Activated naive CD8-positive, alpha-beta T cell treated with anti-CD3 and anti-CD28 coated beads, Interleukin-2, amount 10 ng/mL, durations not matched to agents 7 days and 5 days (primary cell): ENCODE results near the gene LOC128125822.
A peak's percentile ranks its signal among the peaks of the same experiment; 100 is the strongest.
"Not testable (repeated sequence)": the region's sequence is repeated elsewhere in the genome, so short reads cannot be mapped to it uniquely, and the experiment has no call there.

Source experiments
- ATAC-seq: fragments of 150-1000 bp; cut with Tn5 transposase; one replicate; pipeline ENCODE4 v1.10.0; 2021; ENCODE audit warnings: low read depth, moderate library complexity
- POLR2A ChIA-PET: fragments of 350-600 bp; sonication (Branson Sonifier 250); formaldehyde crosslinking; loops from one replicate; lab custom pipeline; 2021; ENCODE audit warnings: antibody characterized with exemption; lab: Charles Lee
- DNase-seq: peaks from one replicate; pipeline ENCODE4 v3.0.0; 2021
- H3K27ac Mint-ChIP-seq: one replicate; pipeline ENCODE4 v1.8.0; 2022; ENCODE audit warnings: mild to moderate bottlenecking, mixed read lengths
- H3K27me3 Mint-ChIP-seq: one replicate; pipeline ENCODE4 v1.8.0; 2022; ENCODE audit warnings: mild to moderate bottlenecking, moderate library complexity, mixed read lengths
- H3K36me3 Mint-ChIP-seq: one replicate; pipeline ENCODE4 v1.8.0; 2021; ENCODE audit warnings: mild to moderate bottlenecking, mixed read lengths
- H3K4me1 Mint-ChIP-seq: one replicate; pipeline ENCODE4 v1.8.0; 2021; ENCODE audit warnings: mixed read lengths
- H3K4me3 Mint-ChIP-seq: one replicate; pipeline ENCODE4 v1.8.0; 2022; ENCODE audit warnings: mild to moderate bottlenecking, moderate library complexity, mixed read lengths
- H3K9me3 Mint-ChIP-seq: one replicate; pipeline ENCODE4 v1.8.0; 2021; ENCODE audit warnings: mixed read lengths

LOC128125822 gene

GRCh38 chr6:63579937-63580703 lies 7.8 kb downstream of the LOC128125822 start:
- DNase-seq (no peak), ATAC-seq (no peak)
- Mint-ChIP-seq H3K36me3 (peaks cover 31% of the 10 kb centered on the region), H3K4me1 (peaks cover 15% of the 10 kb centered on the region), H3K9me3 (no peaks in the 10 kb centered on the region), H3K4me3 (no peak overlapping the region), H3K27me3 (no peaks in the 10 kb centered on the region), H3K27ac (no peak overlapping the region)
- POLR2A ChIA-PET, result no interaction called here

GRCh38 chr6:63580704-63580961 lies 8.4 kb downstream of the LOC128125822 start:
- no peak overlapping the region for H3K4me3 Mint-ChIP-seq
- POLR2A ChIA-PET, result no interaction called here
- ATAC-seq, result no peak
- H3K4me1 Mint-ChIP-seq, result peaks cover 11% of the 10 kb centered on the region
- H3K27ac Mint-ChIP-seq, result no peak overlapping the region
- H3K27me3 Mint-ChIP-seq, result no peaks in the 10 kb centered on the region
- no peaks in the 10 kb centered on the region for H3K9me3 Mint-ChIP-seq
- H3K36me3 Mint-ChIP-seq, result peaks cover 31% of the 10 kb centered on the region
- no peak for DNase-seq

- H3K4me1 Mint-ChIP-seq, result peaks cover 6% of the 10 kb centered on the region
- peaks cover 28% of the 10 kb centered on the region for H3K36me3 Mint-ChIP-seq
- no peaks in the 10 kb centered on the region for H3K27me3 Mint-ChIP-seq
- H3K9me3 Mint-ChIP-seq, result no peaks in the 10 kb centered on the region
- POLR2A ChIA-PET, result no interaction called here
- no peak overlapping the region for H3K4me3 Mint-ChIP-seq
- no peak for ATAC-seq
- H3K27ac Mint-ChIP-seq, result no peak overlapping the region
- no peak for DNase-seq
Measured at GRCh38 chr6:63581355-63582013, 9.2 kb downstream of the LOC128125822 start.

- no peaks in the 10 kb centered on the region for H3K27me3 Mint-ChIP-seq
- no peaks in the 10 kb centered on the region for H3K9me3 Mint-ChIP-seq
- POLR2A ChIA-PET, result no interaction called here
- no peak overlapping the region for H3K27ac Mint-ChIP-seq
- no peak for DNase-seq
- H3K36me3 Mint-ChIP-seq, result peaks cover 22% of the 10 kb centered on the region
- H3K4me3 Mint-ChIP-seq, result no peak overlapping the region
- no peak for ATAC-seq
- H3K4me1 Mint-ChIP-seq, result peaks cover 2% of the 10 kb centered on the region
Measured at GRCh38 chr6:63582579-63583231, 10.4 kb downstream of the LOC128125822 start.

GRCh38 chr6:63584125-63584514 lies 11.8 kb downstream of the LOC128125822 start:
- Mint-ChIP-seq H3K27ac (no peak overlapping the region), H3K36me3 (peaks cover 22% of the 10 kb centered on the region), H3K27me3 (no peaks in the 10 kb centered on the region), H3K4me3 (no peak overlapping the region), H3K4me1 (peaks cover 2% of the 10 kb centered on the region), H3K9me3 (no peaks in the 10 kb centered on the region)
- no peak for DNase-seq
- POLR2A ChIA-PET, result interaction anchor here (1.0 kb wide), 1 partner anchor 10 kb away, joined by 3 read pairs; no protein-coding TSS in a partner anchor
- ATAC-seq, result no peak

- POLR2A ChIA-PET, result interaction anchor here (1.0 kb wide), 1 partner anchor 10 kb away, joined by 3 read pairs; no protein-coding TSS in a partner anchor
- H3K27ac Mint-ChIP-seq, result no peak overlapping the region
- DNase-seq (no peak), ATAC-seq (no peak)
- peaks cover 2% of the 10 kb centered on the region for H3K4me1 Mint-ChIP-seq
- peaks cover 22% of the 10 kb centered on the region for H3K36me3 Mint-ChIP-seq
- no peaks in the 10 kb centered on the region for H3K9me3 Mint-ChIP-seq
- H3K4me3 Mint-ChIP-seq, result no peak overlapping the region
- H3K27me3 Mint-ChIP-seq, result no peaks in the 10 kb centered on the region
Measured at GRCh38 chr6:63584566-63584965, 12.3 kb downstream of the LOC128125822 start.

GRCh38 chr6:63585652-63586051 lies 13.4 kb downstream of the LOC128125822 start:
- H3K27ac Mint-ChIP-seq, H3K27me3 Mint-ChIP-seq, H3K9me3 Mint-ChIP-seq, ATAC-seq, DNase-seq, POLR2A ChIA-PET, H3K4me1 Mint-ChIP-seq, H3K4me3 Mint-ChIP-seq: not testable (repeated sequence)
- H3K36me3 Mint-ChIP-seq, result peaks cover 13% of the 10 kb centered on the region

- DNase-seq, result no peak
- no peak for ATAC-seq
- Mint-ChIP-seq H3K4me3 (no peak overlapping the region), H3K9me3 (no peaks in the 10 kb centered on the region), H3K27ac (no peak overlapping the region), H3K27me3 (peaks cover 14% of the 10 kb centered on the region), H3K4me1 (peaks cover 5% of the 10 kb centered on the region), H3K36me3 (no peaks in the 10 kb centered on the region)
- POLR2A ChIA-PET, result no interaction called here
Measured at GRCh38 chr6:63589952-63590411, 17.7 kb downstream of the LOC128125822 start.

- no peak overlapping the region for H3K4me3 Mint-ChIP-seq
- peaks cover 17% of the 10 kb centered on the region for H3K27me3 Mint-ChIP-seq
- peaks cover 8% of the 10 kb centered on the region for H3K4me1 Mint-ChIP-seq
- no peak overlapping the region for H3K27ac Mint-ChIP-seq
- no peaks in the 10 kb centered on the region for H3K36me3 Mint-ChIP-seq
- no peaks in the 10 kb centered on the region for H3K9me3 Mint-ChIP-seq
- DNase-seq (no peak), ATAC-seq (no peak)
- POLR2A ChIA-PET, result no interaction called here
Measured at GRCh38 chr6:63592886-63593285, 20.6 kb downstream of the LOC128125822 start.

- no peaks in the 10 kb centered on the region for H3K9me3 Mint-ChIP-seq
- H3K36me3 Mint-ChIP-seq, result no peaks in the 10 kb centered on the region
- DNase-seq (no peak), ATAC-seq (no peak)
- POLR2A ChIA-PET, result interaction anchor here (2.0 kb wide), 1 partner anchor 39 kb away, joined by 5 read pairs; the partner anchor contains the start of gene PHF3
- no peak overlapping the region for H3K27ac Mint-ChIP-seq
- H3K27me3 Mint-ChIP-seq, result peaks cover 17% of the 10 kb centered on the region
- peak overlapping the region; percentile 88 for H3K4me3 Mint-ChIP-seq
- peaks cover 20% of the 10 kb centered on the region for H3K4me1 Mint-ChIP-seq
Measured at GRCh38 chr6:63597141-63598048, 25.1 kb downstream of the LOC128125822 start.

GRCh38 chr6:63598049-63599036 lies 26.1 kb downstream of the LOC128125822 start:
- DNase-seq, result peak; percentile 64
- Mint-ChIP-seq H3K27ac (peak overlapping the region; percentile 38), H3K4me3 (peak overlapping the region; percentile 88), H3K9me3 (no peaks in the 10 kb centered on the region), H3K4me1 (peaks cover 20% of the 10 kb centered on the region), H3K36me3 (no peaks in the 10 kb centered on the region), H3K27me3 (peaks cover 13% of the 10 kb centered on the region)
- POLR2A ChIA-PET, result interaction anchor here (0.7 to 2.0 kb wide), 5 partner anchors 25 to 246 kb away, joined by 3 to 5 read pairs (median 4); partner anchors contain the start of gene PHF3
- peak; percentile 100 for ATAC-seq

GRCh38 chr6:63599243-63599642 lies 27.0 kb downstream of the LOC128125822 start:
- POLR2A ChIA-PET, result interaction anchor here (1.1 kb wide), 2 partner anchors 26 to 165 kb away, joined by 3 to 4 read pairs; no protein-coding TSS in a partner anchor
- no peak overlapping the region for H3K27ac Mint-ChIP-seq

More at GRCh38 chr6:63599243-63599642, 27.0 kb downstream of the LOC128125822 start:
- Mint-ChIP-seq H3K4me1 (peaks cover 20% of the 10 kb centered on the region), H3K4me3 (peak overlapping the region; percentile 88), H3K36me3 (no peaks in the 10 kb centered on the region), H3K27me3 (peaks cover 6% of the 10 kb centered on the region), H3K9me3 (no peaks in the 10 kb centered on the region)
- ATAC-seq (no peak), DNase-seq (no peak)
